ENCODE measurements around the gene REL. TPM values are rescaled to one million over a fixed set of nuclear protein-coding genes. Genes with fewer than 3 reads are reported as not detected.

REL gene
- 30.2 TPM for polyA plus RNA-seq (2012; ENCODE audit: missing spikeins)

DNA sequence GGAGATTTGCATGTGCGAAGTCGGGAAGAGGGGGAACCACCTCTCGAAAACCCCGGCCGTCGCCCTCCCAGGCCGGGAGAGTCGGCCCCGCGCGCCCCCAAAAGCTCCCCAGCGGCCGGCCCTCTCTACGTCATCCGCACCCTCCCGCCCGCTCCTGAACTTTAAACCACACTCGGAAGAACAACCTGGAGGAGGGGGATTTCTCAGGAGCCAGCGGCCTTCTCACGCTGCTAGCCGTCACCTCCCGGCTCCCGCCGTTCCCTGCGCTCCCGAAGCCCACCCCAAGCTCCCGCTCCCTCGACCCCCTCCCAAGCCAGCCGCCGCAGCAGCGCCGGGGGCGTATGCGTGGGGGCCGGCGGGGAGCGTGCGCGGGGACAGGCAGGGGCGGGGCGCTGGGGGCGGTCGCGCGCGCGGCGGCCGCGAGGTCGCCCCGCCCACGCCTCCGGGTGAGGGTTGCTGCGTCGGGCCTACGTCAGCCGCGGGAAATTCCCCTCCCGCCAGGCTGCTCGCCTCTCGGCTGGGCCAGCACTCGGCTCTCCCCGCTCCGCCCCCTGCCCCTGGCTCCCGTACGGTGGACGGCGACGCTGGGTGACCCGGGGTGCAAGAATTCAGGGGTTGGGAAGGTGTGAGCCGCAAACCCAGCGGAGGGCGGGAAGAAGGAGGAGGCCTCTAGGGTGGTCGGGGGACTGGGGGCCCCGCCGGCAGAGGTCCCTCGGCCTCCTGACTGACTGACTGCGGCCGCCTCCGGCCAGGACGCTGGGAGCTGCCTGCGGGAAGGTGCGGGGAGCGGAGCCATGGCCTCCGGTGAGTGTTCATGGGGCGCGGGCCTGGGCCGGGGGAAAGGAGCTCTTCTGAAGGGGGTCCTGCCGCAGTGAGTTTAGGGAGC, at the start of gene REL:
TSS of gene REL (plus strand) at position 528 of the 886 bp plus-strand sequence. CDS start at position 795, 267 bp downstream.
- TF ChIP-seq TAF1 (IDR thresholded peaks at IDR 0.05; ENCODE audit: borderline replicate concordance, low read depth, low read length) (peak; percentile 93), POLR2A (IDR thresholded peaks at IDR 0.05; ENCODE audit: low read depth, low read length) (peak; percentile 90), POLR2AphosphoS5 (IDR thresholded peaks at IDR 0.05; ENCODE audit: low read depth, low read length) (peak; percentile 74; the same call in 1 of the 2 replicates)
- DNase-seq (ENCODE audit: insufficient read length) (peak; percentile 75), FAIRE-seq (peak; percentile 91)

DNA sequence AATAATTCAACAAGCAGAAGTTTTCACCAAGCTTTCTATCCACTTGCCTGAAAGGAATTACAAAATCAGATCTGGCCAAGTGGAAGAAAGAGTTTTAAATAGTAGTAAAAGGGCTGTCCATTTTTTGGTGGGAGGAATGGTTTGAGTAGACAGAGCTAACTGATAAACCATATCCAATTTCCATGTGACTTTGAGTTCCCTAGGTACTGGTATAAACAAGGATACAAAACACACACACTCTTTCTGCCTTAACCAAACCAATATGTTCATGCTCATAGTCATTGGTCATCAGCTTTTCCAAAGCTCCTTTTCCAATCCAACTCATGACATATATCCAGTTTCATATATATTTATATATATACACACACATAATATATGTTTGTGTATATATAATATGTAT, 49.5 kb upstream of the REL start:
- TF ChIP-seq POLR2A (IDR thresholded peaks at IDR 0.05; ENCODE audit: low read depth, low read length) (no peak), POLR2AphosphoS5 (IDR thresholded peaks at IDR 0.05; ENCODE audit: low read depth, low read length) (no peak), TAF1 (IDR thresholded peaks at IDR 0.05; ENCODE audit: borderline replicate concordance, low read depth, low read length) (no peak)
- no peak for DNase-seq (ENCODE audit: insufficient read length)
- no peak for FAIRE-seq

DNA sequence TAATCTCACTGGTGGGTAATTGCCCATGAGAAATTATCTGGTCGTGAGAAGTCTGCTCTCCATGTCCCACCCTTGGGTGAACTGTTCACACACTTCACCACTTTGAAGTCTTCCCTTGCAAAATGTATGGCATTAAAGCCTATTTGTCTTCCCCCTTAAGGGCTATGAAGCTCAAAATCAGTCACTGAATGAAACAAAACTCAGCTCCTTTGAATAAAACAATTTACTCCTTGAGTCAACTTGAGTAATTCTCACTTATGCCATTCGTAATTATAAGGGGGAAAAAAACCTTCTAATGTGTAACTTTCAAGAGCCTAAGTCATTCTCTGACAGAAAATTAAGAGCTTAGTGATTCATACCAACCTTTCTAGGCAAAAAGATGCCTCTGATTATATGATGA, 48.8 kb upstream of the REL start:
- FAIRE-seq: peak; percentile 44
- TF ChIP-seq POLR2AphosphoS5 (IDR thresholded peaks at IDR 0.05; ENCODE audit: low read depth, low read length) (no peak), POLR2A (IDR thresholded peaks at IDR 0.05; ENCODE audit: low read depth, low read length) (no peak), TAF1 (IDR thresholded peaks at IDR 0.05; ENCODE audit: borderline replicate concordance, low read depth, low read length) (no peak)

DNA sequence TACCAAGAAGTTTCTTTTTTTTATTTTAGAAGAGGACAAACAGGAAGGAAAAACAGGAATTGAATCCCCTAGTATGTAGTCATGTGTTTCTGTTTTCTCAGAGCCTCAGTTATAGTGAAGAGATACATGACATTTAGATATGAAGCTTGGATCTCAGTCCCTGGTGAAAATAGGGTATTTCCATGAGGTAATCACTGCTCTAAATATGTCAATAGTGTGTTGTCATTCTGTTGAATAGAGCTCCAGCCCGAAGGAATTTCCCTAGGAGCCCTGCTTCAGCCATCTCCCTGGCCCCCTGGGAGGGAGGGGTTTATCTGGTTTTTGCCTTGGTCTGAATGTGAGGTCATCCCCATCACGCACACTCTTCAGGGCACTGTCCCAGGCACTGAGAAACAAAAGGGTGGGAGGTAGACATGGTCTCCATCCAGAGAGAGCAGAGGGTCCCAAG, 47.1 kb upstream of the REL start:
- FAIRE-seq (no peak), DNase-seq (ENCODE audit: insufficient read length) (no peak)
- no peak for TF ChIP-seq POLR2AphosphoS5 (IDR thresholded peaks at IDR 0.05; ENCODE audit: low read depth, low read length)
- no peak for TF ChIP-seq POLR2A (IDR thresholded peaks at IDR 0.05; ENCODE audit: low read depth, low read length)
- TF ChIP-seq TAF1 (IDR thresholded peaks at IDR 0.05; ENCODE audit: borderline replicate concordance, low read depth, low read length): no peak

More for the DNA sequence above, 48.8 kb upstream of the REL start:
- no peak for DNase-seq (ENCODE audit: insufficient read length)

DNA sequence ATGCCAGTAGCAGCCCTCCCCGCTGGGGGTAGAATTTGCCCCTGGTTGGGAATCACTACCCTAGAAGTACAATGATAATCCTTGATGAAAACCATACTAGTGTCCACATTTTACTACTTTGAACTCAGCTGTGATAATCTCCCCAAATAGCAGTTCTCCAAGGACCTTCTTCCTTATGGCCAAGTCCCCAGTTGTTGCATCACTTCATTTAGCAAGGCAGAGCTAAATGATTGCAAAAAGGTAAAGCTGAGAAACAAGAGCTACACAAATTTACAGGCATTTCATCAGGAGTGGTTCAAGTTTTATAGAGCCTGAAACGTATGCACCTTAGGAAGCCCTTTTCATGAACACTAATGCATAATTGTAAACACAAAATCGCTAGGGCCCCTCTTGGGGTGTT, 44.9 kb upstream of the REL start:
- no peak for FAIRE-seq
- TF ChIP-seq POLR2AphosphoS5 (IDR thresholded peaks at IDR 0.05; ENCODE audit: low read depth, low read length): no peak
- TF ChIP-seq TAF1 (IDR thresholded peaks at IDR 0.05; ENCODE audit: borderline replicate concordance, low read depth, low read length): no peak
- no peak for TF ChIP-seq POLR2A (IDR thresholded peaks at IDR 0.05; ENCODE audit: low read depth, low read length)
- no peak for DNase-seq (ENCODE audit: insufficient read length)

DNA sequence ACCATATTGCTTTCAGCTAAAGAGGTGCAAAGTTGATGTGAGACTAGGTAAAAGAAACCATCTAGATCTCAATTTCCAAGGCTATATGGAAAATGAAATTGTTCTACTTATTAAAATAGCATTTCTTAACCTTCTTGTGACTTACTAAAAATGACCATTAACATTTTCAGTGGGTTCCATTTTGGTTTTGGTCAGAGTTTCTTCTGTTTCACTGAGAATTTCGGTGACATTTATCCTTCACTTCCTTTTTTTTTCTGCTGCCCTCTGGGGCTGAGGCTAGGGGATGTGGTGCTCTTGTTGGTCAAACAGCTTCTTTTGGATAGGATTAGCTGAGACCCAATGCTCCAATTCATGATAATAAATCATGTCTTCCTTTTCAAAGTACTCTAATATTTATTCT, 44.3 kb upstream of the REL start:
- no peak for TF ChIP-seq POLR2AphosphoS5 (IDR thresholded peaks at IDR 0.05; ENCODE audit: low read depth, low read length)
- no peak for TF ChIP-seq POLR2A (IDR thresholded peaks at IDR 0.05; ENCODE audit: low read depth, low read length)
- no peak for DNase-seq (ENCODE audit: insufficient read length)
- no peak for FAIRE-seq

DNA sequence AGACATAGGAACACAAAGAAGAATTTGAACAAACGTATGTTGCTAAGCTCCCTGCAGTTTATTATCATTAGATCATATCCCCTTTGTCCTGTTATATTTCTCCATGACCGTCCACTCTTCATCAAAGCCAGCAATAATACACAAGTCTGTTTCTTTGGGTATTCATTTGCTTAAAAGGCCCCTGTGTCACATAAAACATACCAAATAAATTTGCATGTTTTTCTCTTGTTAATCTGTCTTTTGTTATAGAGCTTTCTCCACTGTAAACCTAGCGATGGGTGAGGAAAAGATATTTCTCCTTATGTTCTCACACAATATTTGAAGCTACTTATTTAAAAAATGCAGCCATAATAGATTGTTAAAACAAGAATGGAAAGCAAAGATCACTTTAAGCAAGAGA, 42.9 kb upstream of the REL start:
- no peak for DNase-seq (ENCODE audit: insufficient read length)
- TF ChIP-seq TAF1 (IDR thresholded peaks at IDR 0.05; ENCODE audit: borderline replicate concordance, low read depth, low read length) (no peak), POLR2A (IDR thresholded peaks at IDR 0.05; ENCODE audit: low read depth, low read length) (no peak), POLR2AphosphoS5 (IDR thresholded peaks at IDR 0.05; ENCODE audit: low read depth, low read length) (no peak)
- FAIRE-seq: no peak

DNA sequence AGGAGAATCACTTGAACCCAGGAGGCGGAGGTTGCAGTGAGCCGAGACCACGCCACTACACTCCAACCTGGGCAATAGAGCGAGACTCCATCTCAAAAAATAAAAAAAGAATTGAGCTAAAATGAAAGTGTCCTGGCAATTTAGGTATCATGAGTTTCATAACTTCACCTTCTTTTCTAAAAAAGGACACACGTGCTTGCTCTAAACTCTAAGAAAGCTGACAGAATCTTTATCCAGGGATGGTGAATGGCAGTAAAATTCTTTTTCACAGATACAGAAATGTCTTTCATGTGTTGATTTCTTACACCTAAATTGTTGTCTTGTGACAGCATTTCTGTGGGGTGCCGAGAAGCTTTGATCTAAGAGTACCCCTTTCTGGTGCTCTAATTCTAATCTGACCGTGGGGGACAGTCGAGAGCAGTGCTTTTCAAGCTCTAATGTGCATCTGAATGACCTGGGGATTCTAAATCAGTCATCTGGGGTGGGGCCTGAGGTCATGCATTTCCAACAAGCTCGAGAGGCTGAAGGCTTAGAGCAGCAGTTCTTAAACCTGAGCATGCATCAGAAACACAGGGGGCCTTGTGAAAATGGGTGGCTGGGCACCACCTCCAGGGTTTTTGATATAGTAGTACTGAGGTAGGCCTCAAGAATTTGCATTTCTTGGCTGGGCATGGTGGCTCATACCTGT, 42.1 kb upstream of the REL start:
- FAIRE-seq: peak; percentile 94
- TF ChIP-seq POLR2A (IDR thresholded peaks at IDR 0.05; ENCODE audit: low read depth, low read length) (peak; percentile 41), POLR2AphosphoS5 (IDR thresholded peaks at IDR 0.05; ENCODE audit: low read depth, low read length) (0 out of 2 replicates have a peak, but pooled peaks have one; percentile 44), TAF1 (IDR thresholded peaks at IDR 0.05; ENCODE audit: borderline replicate concordance, low read depth, low read length) (0 out of 2 replicates have a peak, but pooled peaks have one; percentile 40)
- DNase-seq (ENCODE audit: insufficient read length): no peak

DNA sequence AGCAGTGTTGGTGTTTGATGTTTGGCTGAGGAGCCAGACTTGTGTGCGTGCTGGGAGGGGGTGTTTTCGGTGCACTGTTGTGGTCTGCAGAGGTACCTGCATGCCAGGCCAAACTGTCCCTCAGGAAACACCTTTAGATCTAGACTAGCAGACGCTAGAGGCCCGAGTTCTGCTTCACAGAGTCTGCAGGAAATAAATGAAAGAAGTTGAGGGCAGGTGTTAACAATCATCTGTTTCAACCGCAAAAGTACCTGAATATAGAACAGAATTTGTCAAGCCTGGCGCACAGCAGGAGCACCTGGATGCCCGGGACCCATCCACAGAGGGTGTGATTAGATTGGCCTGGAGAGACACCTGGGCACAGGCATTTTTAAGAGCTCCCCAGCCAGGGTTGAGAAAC, 40.5 kb upstream of the REL start:
- DNase-seq (ENCODE audit: insufficient read length) (no peak), FAIRE-seq (peak; percentile 99)
- TF ChIP-seq POLR2A (IDR thresholded peaks at IDR 0.05; ENCODE audit: low read depth, low read length): no peak
- peak; percentile 61 for TF ChIP-seq POLR2AphosphoS5 (IDR thresholded peaks at IDR 0.05; ENCODE audit: low read depth, low read length)
- no peak for TF ChIP-seq TAF1 (IDR thresholded peaks at IDR 0.05; ENCODE audit: borderline replicate concordance, low read depth, low read length)

DNA sequence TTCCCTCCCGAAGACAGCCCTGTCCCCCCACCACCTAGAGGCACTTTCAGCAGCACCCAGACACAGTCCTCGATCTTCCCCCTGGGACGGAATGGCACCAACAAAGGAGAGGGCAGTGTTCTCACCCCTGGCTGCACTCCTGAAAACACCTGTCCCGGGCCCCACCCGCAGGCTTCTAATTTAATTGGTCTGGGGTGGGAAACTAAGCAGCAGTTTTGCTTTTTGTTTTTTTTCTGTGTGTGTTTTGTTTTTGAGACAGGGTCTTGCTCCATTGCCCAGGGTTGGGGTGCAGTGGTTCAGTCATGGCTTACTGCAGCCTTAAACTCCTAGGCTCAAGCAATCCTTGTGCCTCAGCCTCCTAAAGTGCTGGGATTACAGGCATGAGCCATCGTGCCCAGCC, 38.4 kb upstream of the REL start:
- FAIRE-seq (peak; percentile 50), DNase-seq (ENCODE audit: insufficient read length) (no peak)
- TF ChIP-seq TAF1 (IDR thresholded peaks at IDR 0.05; ENCODE audit: borderline replicate concordance, low read depth, low read length): no peak
- no peak for TF ChIP-seq POLR2A (IDR thresholded peaks at IDR 0.05; ENCODE audit: low read depth, low read length)
- no peak for TF ChIP-seq POLR2AphosphoS5 (IDR thresholded peaks at IDR 0.05; ENCODE audit: low read depth, low read length)

DNA sequence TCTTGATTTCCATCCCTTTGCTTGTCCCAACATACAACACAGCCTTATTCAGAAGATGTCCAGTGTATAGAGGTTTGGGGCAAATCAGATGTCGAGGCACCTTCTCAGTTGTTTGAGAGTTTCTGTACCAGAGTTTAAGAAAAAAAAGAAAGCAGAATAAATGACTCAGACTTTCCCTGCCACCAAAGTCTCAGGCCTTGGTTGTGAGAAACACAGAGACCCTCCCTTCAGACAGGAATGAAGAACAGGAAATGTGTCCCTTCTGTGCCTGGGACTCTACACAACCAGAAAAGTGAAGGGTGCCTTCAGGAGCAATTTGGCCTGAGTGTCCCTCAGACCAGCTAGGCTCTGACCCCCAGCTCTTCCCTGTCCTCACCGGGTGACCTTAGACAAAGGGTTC, 37.3 kb upstream of the REL start:
- no peak for DNase-seq (ENCODE audit: insufficient read length)
- FAIRE-seq: no peak
- TF ChIP-seq POLR2AphosphoS5 (IDR thresholded peaks at IDR 0.05; ENCODE audit: low read depth, low read length) (no peak), TAF1 (IDR thresholded peaks at IDR 0.05; ENCODE audit: borderline replicate concordance, low read depth, low read length) (no peak), POLR2A (IDR thresholded peaks at IDR 0.05; ENCODE audit: low read depth, low read length) (no peak)
